Measurements from ENCODE around the gene VGLL2.
"Not testable (repeated sequence)": the region's sequence is repeated elsewhere in the genome, so short reads cannot be mapped to it uniquely, and the experiment has no call there.

Gene VGLL2, protein sequence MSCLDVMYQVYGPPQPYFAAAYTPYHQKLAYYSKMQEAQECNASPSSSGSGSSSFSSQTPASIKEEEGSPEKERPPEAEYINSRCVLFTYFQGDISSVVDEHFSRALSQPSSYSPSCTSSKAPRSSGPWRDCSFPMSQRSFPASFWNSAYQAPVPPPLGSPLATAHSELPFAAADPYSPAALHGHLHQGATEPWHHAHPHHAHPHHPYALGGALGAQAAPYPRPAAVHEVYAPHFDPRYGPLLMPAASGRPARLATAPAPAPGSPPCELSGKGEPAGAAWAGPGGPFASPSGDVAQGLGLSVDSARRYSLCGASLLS

DNA sequence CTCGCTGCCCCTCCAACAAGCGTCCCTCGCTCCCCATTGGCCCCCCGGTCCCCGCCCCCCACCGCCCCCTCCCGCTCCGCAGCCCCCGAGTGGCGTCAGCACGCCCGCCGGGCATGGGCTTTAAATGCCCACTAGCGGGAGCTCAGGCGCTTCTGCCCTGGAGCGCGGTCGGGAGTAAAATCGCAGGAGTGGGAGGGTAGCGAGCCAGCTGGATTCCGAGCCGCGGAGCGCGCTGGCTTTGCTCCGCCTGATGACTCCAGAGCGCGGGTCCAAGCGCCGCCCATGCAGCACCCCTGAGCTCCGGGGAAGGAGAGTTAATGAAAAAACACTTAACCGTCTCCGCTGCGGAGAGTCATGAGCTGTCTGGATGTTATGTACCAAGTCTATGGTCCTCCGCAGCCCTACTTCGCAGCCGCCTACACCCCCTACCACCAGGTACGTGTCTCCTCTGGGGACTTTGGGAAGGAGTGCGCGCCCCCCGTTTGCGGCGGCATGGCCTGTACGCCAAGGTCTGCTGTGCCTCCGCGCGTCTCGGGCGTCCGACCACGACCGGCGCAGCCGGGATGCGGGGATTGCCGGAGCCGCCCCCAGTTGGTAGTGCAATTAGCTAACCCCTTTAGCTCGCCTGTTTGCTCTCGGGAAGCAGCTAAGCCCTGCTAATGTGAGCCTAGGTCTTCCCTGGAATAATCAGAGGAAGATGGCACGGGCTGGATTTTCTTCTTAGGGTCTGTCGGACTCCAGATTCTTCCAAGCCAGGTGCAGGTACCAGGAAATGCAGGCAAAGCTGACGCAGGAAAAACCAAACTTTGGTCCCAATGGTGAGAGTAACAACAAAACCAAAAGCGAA lies at the start of gene VGLL2:
Gene VGLL2, plus strand, starts transcription at position 149 of the 847 bp plus-strand sequence. Its CDS starts 206 bp downstream, at position 355.
- peak; percentile 6 to 23 for DNase-seq

DNA sequence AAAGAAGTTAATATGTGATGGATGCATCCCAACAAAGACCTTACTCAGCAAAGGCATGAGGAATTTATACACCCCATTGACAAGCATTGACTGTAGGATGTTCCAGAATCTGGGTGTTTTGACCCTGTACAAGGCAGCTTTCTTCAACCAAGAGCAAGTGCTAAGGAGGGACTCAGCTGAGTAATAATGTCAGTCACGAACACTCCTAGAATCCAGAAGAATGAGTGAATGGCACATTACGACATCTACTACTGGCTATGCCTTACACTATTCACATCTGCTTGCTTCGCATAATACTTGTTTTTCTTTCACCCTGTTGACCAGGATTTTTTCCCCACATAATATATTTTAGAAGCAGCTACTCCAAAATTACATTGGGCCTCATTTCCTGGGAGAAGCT lies 42.5 kb upstream of the VGLL2 start:
- DNase-seq, result no peak

DNA sequence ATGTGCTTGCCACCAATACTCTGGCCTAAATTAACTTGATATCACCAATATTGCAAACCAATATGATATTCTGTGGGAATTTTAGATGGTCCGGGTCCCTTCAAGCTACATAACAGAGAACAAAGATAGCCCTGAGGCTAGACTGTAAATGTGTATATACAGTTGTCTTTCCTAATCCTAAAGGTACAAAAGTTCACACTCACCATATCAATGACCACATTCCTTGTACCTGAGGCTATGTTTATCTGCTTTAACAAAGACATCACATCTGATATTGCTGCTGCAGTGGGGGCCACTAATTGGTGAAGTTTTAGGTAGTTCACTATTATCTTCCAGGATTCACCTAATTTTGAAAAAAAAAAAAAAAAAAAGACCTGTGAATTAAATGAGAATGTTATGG lies 38.6 kb upstream of the VGLL2 start:
- no peak for DNase-seq

DNA sequence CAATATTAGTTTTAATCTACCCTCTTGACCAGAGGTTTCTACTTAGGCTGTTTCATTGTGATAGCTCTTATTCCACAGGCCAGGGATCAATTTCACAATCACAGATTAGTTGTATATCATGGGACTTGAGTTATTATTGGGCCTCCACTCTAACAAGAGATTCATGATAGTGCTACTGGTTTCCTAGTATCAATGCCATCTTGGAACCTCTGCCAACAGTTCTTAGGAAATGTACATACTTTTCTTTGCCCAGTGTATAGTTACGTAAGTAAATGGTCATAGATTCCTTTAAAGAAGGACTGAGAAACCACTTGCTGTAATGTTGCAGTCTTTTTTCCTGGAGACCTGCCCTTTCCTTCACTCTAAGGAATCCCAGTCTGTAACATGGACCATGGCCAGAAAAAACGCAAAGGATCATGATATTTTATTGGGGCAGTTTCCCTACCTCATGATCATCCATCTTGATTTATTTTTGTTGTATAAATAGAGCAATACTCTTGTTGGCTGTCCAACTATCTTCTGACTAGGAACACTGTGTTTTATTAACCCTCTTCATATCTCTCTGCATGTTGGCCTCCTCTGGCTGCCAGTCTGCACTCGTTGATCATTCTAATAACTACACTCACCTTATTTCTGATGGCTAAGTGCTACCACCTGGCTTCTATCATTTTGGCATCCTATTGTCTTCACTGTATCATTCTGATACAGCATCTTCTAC lies 38.0 kb upstream of the VGLL2 start:
- no peak for DNase-seq

DNA sequence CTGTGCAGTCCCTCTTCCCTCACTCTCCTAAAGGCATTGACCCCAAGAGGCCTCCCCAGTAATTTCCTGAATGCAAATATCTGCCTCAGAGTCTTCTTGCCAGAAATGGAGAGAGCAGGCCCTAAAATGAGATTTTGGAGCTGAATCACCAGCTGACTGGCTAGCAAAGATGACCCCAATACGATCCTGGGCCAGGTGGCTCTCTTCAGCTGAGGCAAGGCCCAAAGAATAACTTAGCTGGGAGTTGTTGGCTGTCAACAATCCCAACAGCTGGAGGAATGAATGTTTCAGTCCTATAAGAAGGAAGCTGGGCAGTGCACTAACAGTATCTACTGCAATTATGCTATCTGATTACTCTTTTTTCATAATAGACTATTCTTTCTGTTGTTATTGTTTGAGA lies 37.2 kb upstream of the VGLL2 start:
- DNase-seq, result no peak

DNA sequence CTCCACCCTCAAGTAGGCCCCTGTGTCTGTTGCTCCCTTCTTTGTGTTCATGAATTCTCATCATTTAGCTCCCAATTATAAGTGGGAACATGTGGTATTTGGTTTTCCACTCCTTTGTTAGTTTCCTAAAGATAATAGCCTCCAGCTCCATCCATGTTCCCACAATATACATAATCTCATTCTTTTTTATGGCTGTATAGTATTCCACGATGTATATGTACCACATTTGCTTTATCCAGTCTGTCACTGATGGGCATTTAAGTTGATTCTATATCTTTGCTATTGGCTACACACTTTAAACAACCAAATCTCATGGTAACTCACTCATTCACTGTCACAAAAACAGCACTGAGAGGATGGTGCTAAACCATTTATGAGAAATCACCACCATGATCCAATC lies 35.5 kb upstream of the VGLL2 start:
- no peak for DNase-seq

DNA sequence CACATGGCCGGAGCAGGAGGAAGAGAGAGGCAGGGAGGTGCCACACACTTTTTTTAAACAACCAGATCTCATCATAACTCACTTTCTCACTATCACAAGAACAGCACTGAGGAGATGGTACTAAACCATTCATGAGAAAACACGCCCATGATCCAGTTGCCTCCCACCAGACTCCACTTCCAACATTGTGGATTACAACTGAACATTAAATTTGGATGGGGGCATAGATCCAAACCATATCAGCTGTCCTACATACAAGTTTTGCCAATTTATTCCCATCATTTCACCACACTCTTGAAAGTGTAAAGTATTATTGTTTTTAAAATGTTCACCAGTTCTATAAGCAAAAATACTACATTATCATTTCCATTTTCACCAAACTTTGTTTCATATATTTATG lies 33.9 kb upstream of the VGLL2 start:
- DNase-seq, result no peak

DNA sequence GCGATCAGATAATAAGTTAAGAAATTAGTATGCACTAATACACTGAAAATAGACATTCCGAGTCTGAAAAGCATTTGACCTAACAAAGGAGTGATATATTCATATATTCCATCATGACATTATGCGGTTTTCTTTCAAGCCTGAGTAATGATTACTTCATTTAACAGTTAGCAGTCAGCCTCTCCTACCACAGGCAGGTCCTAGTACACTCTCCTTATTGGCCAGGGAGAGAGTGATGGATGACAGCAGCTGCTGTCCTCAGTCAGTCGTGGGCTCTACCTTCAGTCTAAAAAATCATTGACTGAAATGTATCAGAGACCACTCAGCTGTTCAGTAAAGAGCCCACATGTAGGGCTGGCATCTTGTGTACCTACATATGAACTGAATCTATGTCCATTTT lies 33.2 kb upstream of the VGLL2 start:
- no peak for DNase-seq

GRCh38 chr6:117233145-117233544 lies 32.2 kb upstream of the VGLL2 start:
- DNase-seq, result no peak

DNA sequence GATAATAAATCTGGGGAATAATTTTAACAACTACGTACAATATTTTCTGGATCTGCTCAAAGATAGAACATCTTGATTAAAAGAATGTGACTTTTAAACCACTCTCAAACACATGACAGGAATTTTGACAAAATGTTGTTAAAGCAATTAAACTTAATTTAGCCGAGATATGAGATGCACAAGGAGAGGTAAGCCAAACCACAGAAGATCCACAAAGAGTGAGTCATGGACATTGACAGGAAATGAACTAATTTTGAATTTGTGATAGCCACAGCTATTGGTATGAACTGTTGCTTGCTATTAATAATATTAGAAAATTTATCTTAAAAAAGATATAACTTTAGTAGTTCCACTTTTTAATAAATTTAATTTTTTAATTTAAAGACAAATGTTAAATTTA lies 27.8 kb upstream of the VGLL2 start:
- peak in 1 of 2 experiments; percentile 33 for DNase-seq

- DNase-seq, result not testable (repeated sequence)
These were observed 20.8 kb upstream of the VGLL2 start for GRCh38 chr6:117244571-117244970.

- DNase-seq, result not testable (repeated sequence)
These were observed 20.4 kb upstream of the VGLL2 start for GRCh38 chr6:117244979-117245378.

DNA sequence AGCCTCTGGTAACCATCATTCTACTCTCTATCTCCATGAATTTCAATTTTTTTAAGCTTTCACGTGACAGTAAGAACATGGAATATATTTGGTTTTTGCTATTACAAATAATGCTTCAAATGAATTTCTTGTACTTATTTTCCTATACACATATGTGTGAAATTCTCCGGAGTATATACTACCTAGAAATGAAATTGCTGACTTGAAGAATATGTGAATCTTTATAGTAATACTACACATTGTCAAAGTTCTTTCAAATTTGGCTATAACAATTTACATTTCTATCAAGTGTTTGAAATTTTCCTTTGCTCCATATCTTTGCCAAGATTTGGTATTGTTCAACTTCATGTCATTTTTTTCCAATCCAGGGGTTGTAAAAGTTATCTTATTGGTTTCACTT lies 11.6 kb upstream of the VGLL2 start:
- no peak for DNase-seq

- no peak for DNase-seq
These were observed 2.6 kb upstream of the VGLL2 start for GRCh38 chr6:117262799-117263198.

- DNase-seq, result no peak
These were observed 1.9 kb upstream of the VGLL2 start for GRCh38 chr6:117263353-117263927.

- DNase-seq, result no peak
These were observed 1.0 kb upstream of the VGLL2 start for GRCh38 chr6:117264369-117264691.

- peak in 1 of 2 experiments; percentile 18 for DNase-seq
These were observed 507 bp upstream of the VGLL2 start for GRCh38 chr6:117264692-117265409.

DNA sequence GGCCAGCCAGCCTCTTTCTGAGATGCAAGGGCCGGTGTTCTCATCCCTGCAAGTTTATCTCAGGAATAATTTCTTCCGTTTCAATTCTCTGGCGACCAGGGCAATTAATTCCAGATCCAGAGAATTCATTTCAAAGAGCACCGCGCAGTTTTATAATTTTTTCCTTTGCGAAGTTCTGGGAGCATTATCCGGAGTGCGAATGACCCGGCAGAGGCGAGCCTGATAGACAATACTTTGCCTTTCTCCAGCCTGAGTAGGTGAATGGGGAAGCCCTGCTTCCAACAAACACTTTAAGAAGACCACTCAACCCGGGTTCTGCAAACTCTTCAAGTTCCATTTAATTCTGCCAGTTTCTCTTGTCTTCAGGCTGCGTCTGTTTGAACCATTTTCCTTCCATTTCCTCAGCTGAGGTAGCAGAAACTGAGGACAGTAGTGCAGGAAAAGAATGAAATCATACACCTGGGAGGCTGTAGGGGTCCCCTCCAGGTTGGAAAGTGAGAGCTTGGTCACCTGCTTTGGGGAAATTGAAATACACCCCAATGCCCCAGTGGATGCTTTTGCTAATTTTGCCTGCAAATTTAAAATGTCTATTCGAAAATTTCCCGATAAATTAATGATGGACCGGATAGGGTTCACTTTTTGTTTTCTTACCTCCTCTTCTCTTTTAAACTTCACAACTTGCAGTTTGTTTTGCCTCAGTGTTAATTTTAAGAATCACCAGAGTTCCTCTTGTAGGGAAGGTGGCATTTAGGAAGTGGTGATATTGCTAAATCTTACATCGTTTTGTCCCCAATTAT lies 1.1 kb downstream of the VGLL2 start:
- DNase-seq, result no peak

DNA sequence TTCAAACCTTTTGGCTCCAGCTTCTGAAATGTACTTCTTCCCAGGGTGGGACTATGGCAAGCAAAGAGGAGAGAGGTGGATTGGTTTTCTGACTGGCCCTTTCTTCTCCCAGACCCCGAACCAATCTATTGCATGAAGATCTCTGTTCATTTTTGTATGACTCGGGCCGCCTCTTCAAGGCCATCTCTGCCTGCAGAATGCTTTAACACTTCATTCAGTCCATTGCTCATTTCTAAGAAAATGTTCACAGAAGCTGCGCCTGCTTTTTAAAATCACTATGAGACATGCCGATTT lies 1.6 kb downstream of the VGLL2 start:
- no peak for DNase-seq

DNA sequence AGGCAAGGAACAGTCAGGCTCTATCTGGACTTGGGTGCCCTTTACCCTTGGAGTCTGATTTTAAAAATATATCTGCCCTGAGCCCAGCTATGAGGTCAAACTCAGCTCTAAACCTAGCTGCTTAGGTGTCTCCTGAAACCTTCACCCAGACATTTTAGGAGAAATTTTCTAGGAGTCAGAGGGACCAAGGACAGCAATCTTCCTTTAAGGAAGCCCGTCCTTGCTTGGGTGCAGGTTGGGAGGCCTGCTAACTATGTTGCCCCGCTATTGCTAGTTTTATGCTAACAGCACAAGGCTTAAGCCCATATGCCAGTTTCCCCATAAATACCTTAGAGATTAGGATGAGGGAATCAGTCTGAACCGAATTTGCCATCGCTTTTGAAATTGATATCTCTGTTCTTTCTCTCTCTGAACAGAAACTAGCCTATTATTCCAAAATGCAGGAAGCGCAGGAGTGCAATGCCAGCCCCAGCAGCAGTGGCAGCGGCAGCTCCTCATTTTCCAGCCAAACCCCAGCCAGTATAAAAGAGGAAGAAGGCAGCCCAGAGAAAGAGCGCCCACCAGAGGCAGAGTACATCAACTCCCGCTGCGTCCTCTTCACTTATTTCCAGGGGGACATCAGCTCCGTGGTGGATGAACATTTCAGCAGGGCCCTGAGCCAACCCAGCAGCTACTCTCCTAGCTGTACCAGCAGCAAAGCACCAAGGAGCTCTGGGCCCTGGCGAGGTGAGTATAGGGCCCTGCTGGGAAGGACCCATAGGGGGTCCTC lies 2.6 kb downstream of the VGLL2 start:
- no peak for DNase-seq

DNA sequence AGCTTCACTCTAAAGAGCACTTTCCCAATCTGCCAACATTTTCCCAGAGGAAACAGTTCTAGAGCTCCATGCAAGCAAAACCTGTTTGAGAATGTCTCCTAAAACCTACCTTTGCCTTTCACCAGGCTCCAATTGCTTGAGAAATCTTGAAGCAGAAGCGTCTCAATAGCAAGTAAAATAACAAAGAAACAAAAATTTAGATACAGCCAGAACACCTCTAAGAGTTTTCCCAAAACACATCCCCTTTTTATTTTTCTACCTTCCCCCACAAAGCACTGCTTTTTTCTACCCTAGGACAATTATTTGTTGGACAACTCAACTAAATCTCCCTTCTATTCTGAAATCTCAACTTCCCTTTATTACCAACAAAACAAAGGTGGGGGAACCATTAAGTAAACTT lies 3.6 kb downstream of the VGLL2 start:
- DNase-seq, result no peak

All from SW 1271 (cell line).